ENCODE measurements around the gene MYEOV.

DNA sequence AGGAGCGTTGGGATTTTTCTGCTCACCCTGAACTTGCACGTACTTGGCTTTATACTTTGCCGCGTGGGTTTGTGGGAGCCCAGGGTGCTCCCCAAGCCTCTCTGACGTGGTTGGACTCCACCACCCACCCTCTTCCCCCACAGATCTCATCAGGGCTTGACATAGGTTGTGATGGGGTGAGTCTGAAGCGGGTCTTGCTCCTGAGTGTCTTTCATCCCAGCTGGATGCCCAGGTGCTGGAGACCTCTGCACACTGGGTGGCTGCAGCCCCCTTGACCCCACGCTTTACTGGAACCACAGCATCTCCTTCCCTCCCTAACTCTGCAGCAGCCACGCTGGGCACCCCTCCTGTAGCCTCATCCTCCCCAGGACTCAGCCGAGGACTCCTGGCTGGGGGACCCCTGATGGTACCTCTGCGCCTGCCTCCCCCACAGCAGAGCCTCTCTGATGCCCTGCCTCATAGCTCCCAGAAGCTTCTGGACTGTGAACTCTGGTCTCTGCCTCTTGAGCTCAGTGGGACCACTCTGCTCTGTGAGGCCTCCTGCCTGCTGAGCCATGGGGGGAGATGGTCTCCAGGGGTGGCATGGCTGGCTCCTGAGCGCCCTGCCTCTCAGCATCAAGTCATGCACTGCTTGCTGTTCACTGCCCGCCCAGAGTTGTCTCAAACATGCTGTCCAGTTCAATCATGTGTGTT, 45.2 kb downstream of the MYEOV start:
- TF ChIP-seq BCL11A (tag by site-specific recombination; IDR thresholded peaks at IDR 0.05; ENCODE audit: low read depth) (no peak), ZNF274 (IDR thresholded peaks at IDR 0.05; ENCODE audit: low read length) (no peak), ZNF274 (tag by site-specific recombination; IDR thresholded peaks at IDR 0.05; ENCODE audit: borderline replicate concordance) (no peak), ZNF239 (tag by site-specific recombination; IDR thresholded peaks at IDR 0.05) (no peak), ZNF24 (tag by site-specific recombination; IDR thresholded peaks at IDR 0.05) (no peak), ZNF76 (tag by site-specific recombination; IDR thresholded peaks at IDR 0.05; ENCODE audit: borderline replicate concordance, low read depth) (no peak), ZNF561 (tag by site-specific recombination; IDR thresholded peaks at IDR 0.05; ENCODE audit: borderline replicate concordance) (no peak), ZNF146 (tag by site-specific recombination; IDR thresholded peaks at IDR 0.05) (no peak), ZNF670 (tag by site-specific recombination; IDR thresholded peaks at IDR 0.05; ENCODE audit: low read depth) (no peak), SETDB1 (IDR thresholded peaks at IDR 0.05; ENCODE audit: insufficient read length, low read length) (no peak), YY1 (tag by site-specific recombination; IDR thresholded peaks at IDR 0.05) (no peak), ZNF138 (tag by site-specific recombination; IDR thresholded peaks at IDR 0.05; ENCODE audit: borderline replicate concordance) (no peak)
- TF ChIP-seq, protein P1, sequence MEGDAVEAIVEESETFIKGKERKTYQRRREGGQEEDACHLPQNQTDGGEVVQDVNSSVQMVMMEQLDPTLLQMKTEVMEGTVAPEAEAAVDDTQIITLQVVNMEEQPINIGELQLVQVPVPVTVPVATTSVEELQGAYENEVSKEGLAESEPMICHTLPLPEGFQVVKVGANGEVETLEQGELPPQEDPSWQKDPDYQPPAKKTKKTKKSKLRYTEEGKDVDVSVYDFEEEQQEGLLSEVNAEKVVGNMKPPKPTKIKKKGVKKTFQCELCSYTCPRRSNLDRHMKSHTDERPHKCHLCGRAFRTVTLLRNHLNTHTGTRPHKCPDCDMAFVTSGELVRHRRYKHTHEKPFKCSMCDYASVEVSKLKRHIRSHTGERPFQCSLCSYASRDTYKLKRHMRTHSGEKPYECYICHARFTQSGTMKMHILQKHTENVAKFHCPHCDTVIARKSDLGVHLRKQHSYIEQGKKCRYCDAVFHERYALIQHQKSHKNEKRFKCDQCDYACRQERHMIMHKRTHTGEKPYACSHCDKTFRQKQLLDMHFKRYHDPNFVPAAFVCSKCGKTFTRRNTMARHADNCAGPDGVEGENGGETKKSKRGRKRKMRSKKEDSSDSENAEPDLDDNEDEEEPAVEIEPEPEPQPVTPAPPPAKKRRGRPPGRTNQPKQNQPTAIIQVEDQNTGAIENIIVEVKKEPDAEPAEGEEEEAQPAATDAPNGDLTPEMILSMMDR (tag by site-specific recombination; IDR thresholded peaks at IDR 0.05), result no peak

Measured in HEK293 (cell line).